Measurements from ENCODE around the gene USH1G. TPM values are rescaled to one million over a fixed set of nuclear protein-coding genes. Genes with fewer than 3 reads are reported as not detected.

Gene USH1G
- total and polyA plus RNA-seq, 2 of the 13 experiments (the other 11 are each of a cell fraction or from before 2014, with no cell fraction given): 0.04 TPM; not detected in 1

GRCh38 chr17:74920306-74920620 lies 2.8 kb downstream of the USH1G start (continued):
- TF ChIP-seq ZNF564 (CRISPR knock-in tag; IDR thresholded peaks at IDR 0.05) (no peak), ZNF687 (CRISPR knock-in tag; IDR thresholded peaks at IDR 0.05) (no peak), DNMT3B (CRISPR knock-in tag; conservative IDR thresholded peaks at IDR 0.05) (no peak), HMG20B (CRISPR knock-in tag; conservative IDR thresholded peaks at IDR 0.05) (no peak), SALL2 (CRISPR knock-in tag; IDR thresholded peaks at IDR 0.05) (no peak), ZNF768 (CRISPR knock-in tag; IDR thresholded peaks at IDR 0.05) (no peak), NFKB2 (CRISPR knock-in tag; IDR thresholded peaks at IDR 0.05; ENCODE audit: borderline replicate concordance) (no peak), STAT5B (CRISPR knock-in tag; IDR thresholded peaks at IDR 0.05) (no peak), ZNF282 (IDR thresholded peaks at IDR 0.05; ENCODE audit: partially characterized antibody) (no peak)

Measured in HepG2 (cell line).